NCI-H748 (cell line): ENCODE results near the gene IRF8.
"Not testable (repeated sequence)": the region's sequence is repeated elsewhere in the genome, so short reads cannot be mapped to it uniquely, and the experiment has no call there.

Source experiments
- DNase-seq: peaks from one replicate; lab custom pipeline; 2025; ENCODE audit not compliant: unreplicated experiment; lab: John Stamatoyannopoulos, UW

IRF8 gene

DNA sequence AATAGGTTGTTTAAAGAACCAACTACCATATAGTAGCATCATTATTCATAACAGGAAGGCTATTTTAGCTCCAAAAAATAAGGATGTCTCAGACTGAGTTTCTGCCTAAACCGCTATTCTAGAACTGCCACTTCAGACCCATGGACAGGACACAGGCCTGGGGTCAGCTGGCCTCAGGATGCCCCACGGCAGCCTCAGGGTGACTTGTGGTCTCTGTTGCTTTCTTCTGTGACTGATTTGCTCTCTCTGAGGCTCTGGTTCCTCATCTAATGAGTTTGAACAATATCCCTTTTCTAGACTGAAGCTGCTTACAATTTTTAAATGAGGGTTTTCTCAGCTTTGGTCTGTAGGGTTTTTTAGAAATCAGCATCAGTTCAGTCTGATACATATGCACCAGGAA is 31.8 kb upstream of the IRF8 start:
- DNase-seq: no peak

GRCh38 chr16:85868495-85868894 is 30.5 kb upstream of the IRF8 start:
- no peak for DNase-seq

- DNase-seq: no peak
Measured at GRCh38 chr16:85869206-85869605, 29.8 kb upstream of the IRF8 start.

GRCh38 chr16:85869785-85870558 is 29.0 kb upstream of the IRF8 start:
- DNase-seq: no peak

- no peak for DNase-seq
Measured at GRCh38 chr16:85871756-85872155, 27.2 kb upstream of the IRF8 start.

DNA sequence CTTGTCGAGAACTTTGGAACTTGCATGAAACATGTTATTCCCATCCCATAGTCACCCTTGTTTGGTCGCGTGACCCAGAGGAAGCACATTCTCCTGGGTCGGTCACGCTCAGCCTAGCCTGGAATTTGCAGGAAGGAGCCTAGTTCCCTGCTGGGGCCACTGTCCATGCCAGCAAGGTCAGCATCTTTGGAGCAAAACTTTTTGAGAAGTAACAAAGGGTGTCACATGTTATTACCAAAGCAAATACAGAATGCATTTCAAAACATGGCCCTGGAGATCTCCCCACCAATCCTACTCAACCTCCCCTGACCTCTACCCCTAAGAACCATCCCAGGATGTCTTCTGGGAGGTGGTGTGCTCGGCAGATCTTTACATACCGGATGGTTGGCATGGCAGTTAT is 26.2 kb upstream of the IRF8 start:
- DNase-seq: no peak

GRCh38 chr16:85873153-85873552 is 25.8 kb upstream of the IRF8 start:
- no peak for DNase-seq

GRCh38 chr16:85874031-85874430 is 24.9 kb upstream of the IRF8 start:
- not testable (repeated sequence) for DNase-seq

GRCh38 chr16:85878407-85878806 is 20.6 kb upstream of the IRF8 start:
- no peak for DNase-seq

DNA sequence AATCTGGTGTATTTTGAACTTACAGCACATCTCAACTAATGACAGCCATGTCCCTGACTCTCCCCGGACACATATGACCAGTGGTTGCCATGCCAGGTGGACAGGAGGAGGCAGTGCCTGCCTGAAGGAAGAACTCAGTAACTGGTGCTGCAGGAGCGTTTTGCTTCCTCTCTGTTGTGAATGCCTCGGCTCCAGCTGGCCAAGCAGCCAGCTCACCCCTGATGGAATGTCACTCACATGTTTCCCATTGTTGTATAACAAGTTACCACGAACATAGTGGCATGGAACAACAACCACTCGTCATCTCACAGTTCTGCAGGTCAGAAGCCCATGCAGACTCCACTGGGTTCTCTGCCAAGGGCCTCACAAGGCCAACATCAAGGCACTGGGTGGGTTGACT is 20.1 kb upstream of the IRF8 start:
- no peak for DNase-seq

GRCh38 chr16:85879549-85879948 is 19.4 kb upstream of the IRF8 start:
- no peak for DNase-seq

GRCh38 chr16:85879975-85880831 is 18.8 kb upstream of the IRF8 start:
- no peak for DNase-seq

GRCh38 chr16:85880861-85881260 is 18.1 kb upstream of the IRF8 start:
- no peak for DNase-seq

DNA sequence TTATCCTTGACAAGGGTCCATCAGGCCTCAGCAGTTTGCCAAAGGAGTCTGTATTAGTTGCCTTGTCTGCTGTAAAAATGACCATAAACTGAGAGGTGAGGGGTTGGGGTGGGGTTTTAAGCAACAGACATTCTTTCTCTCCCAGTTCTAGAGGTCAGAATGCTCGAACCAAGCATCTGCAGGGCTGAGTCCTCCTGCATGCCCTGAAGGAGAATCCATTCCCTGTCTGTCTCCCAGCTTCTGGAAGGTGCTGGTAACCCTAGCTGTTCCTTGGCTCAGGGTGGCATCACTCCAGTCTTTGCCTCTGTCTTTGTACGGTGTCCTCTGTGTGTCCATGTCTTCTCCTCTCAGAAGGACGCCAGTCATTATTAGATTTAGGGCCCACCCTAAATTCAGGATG is 17.5 kb upstream of the IRF8 start:
- no peak for DNase-seq

DNA sequence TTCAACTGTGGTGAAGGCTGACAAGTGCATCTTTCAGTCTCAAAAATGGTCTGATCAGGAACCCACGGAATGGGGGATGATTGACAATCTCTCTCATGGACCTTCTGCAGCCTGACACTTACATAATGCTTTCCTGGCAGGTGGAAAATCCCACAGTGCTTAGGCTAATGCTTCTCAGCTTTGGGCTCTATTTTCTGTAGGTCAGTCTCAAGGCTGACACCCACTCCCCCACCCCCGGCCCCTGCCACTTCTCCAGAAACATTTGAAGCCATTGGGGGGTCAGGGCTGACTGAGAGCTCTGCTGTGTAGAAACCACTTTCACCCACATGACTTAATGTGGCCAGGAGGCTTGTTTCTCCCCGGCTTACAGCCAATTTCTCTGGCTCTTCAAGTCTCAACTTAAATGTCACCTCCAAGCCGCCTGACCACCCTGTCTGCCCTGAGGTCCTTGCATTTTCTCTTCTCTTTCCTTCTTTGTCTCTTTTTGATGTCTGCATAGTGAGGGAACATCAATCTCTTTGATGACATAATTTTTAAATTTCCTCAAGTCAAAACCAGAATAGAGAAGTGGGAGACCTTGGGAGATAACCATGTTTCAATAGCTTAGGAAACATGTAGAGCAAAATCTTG is 16.7 kb upstream of the IRF8 start:
- DNase-seq: no peak

DNA sequence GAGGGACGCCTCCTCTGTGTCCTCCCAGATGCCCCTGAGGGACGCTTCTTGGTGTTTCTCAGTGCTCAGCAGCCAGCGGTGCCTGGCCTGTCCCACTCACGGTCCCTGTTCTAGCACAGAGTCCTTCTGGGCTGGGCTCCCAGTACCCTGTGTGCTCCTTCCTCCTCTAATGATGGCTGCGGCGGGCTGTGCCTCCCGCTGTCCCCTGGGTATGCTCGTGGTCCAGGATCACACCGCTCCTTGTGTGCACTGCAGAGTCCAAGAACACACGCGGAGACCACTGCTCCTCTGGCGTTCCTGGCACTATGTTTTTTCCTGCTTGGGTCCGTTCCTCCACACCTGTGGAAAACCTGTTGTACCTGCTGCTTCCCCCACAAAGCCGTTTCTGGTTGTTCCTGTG is 15.1 kb upstream of the IRF8 start:
- DNase-seq: no peak

- no peak for DNase-seq
Measured at GRCh38 chr16:85884808-85885463, 14.0 kb upstream of the IRF8 start.

DNA sequence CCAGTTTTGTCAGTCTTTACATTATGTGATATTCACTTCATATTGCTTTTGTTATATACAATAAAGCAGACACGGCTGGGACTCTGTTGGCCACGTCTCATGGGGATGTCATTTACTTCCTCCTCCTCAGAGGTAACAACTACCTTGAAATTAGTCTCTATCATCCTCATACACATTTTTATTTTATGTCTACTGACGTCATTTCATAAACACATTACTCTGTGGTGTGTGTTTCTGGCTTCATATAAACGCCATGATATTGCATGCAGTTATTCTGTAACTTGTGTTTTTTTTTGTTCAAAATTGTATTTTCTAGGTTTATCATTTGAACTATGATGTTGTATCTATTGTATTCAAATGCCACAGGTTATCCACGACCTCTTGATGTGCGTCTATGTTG is 13.4 kb upstream of the IRF8 start:
- DNase-seq: no peak

GRCh38 chr16:85888405-85889331 is 10.3 kb upstream of the IRF8 start:
- DNase-seq: no peak

GRCh38 chr16:85891033-85891775 is 7.8 kb upstream of the IRF8 start:
- peak; percentile 36 for DNase-seq
